H1 (cell line): ENCODE measurements around the gene STAT1. TPM values are rescaled to one million over a fixed set of nuclear protein-coding genes. Genes with fewer than 3 reads are reported as not detected.

Experiments
- CTCF ChIA-PET: fragments of 300-600 bp; sonication (Branson Sonifier 250); formaldehyde crosslinking; loops from one replicate; lab custom pipeline; 2021; ENCODE audit not compliant: partially characterized antibody; lab: Charles Lee
- POLR2A ChIA-PET: fragments of 300-600 bp; sonication (Branson Sonifier 250); formaldehyde crosslinking; loops from one replicate; lab custom pipeline; 2021; ENCODE audit warnings: inconsistent platforms; ENCODE audit not compliant: partially characterized antibody; lab: Charles Lee
- DNase-seq, 2 experiments: peaks; one replicate each; pipeline versions ENCODE4 v3.0.0 to v3.0.0-alpha.2; 2010 to 2022; ENCODE audit warnings: low spot score in 2 of 2, low read depth in 1 of 2, mixed read lengths in 1 of 2
- FAIRE-seq: peaks from 2 replicates; lab custom pipeline; 2011; peaks lifted over from hg19 to GRCh38; lab: Jason Lieb, UNC
- H2AFZ ChIP-seq: 2 replicates; pipeline ENCODE4 v1.8.1; 2012; ENCODE audit warnings: low read length, inconsistent platforms
- H2AK5ac ChIP-seq: 2 replicates; pipeline ENCODE4 v1.6.1; 2013; ENCODE audit warnings: low read depth, low read length
- H2BK120ac ChIP-seq: replicated peaks from 2 replicates; pipeline ENCODE3; 2013; ENCODE audit warnings: low read depth, low read length, inconsistent platforms
- H2BK12ac ChIP-seq: 2 replicates; pipeline ENCODE4 v1.6.1; 2013; ENCODE audit warnings: low read depth, low read length
- H2BK15ac ChIP-seq: 2 replicates; pipeline ENCODE4 v1.6.1; 2013; ENCODE audit warnings: low read length
- H2BK20ac ChIP-seq: 2 replicates; pipeline ENCODE4 v1.6.1; 2013; ENCODE audit warnings: low read length
- H2BK5ac ChIP-seq: 2 replicates; pipeline ENCODE4 v1.6.1; 2013; ENCODE audit warnings: low read depth, low read length
- H3K14ac ChIP-seq: 2 replicates; pipeline ENCODE4 v1.6.1; 2013; ENCODE audit warnings: inconsistent platforms; ENCODE audit not compliant: insufficient read length
- H3K18ac ChIP-seq: 2 replicates; pipeline ENCODE4 v1.6.1; 2013; ENCODE audit warnings: low read length; ENCODE audit errors: extremely low read depth
- H3K23ac ChIP-seq: 2 replicates; pipeline ENCODE4 v1.6.1; 2013; ENCODE audit warnings: inconsistent platforms; ENCODE audit not compliant: insufficient read length
- H3K23me2 ChIP-seq: 2 replicates; pipeline ENCODE4 v1.6.1; 2013; ENCODE audit warnings: low read depth, low read length
- H3K27ac ChIP-seq: 2 replicates; pipeline ENCODE4 v1.6.1; 2011; ENCODE audit warnings: low read depth, low read length, inconsistent platforms
- H3K27me3 ChIP-seq, 4 experiments: replicated peaks in 1 of 4; 1 replicate in 1 of 4; 2 replicates in 3 of 4; pipeline versions ENCODE4 v1.6.1 to v1.8.1; 2011 to 2013; ENCODE audit warnings: low read length in 3 of 4, mild to moderate bottlenecking in 3 of 4, inconsistent platforms in 2 of 4, mixed read lengths in 2 of 4, moderate library complexity in 1 of 4; ENCODE audit not compliant: control insufficient read depth in 3 of 4, insufficient read depth in 3 of 4; ENCODE audit errors: extremely low read depth in 1 of 4
- H3K36me3 ChIP-seq, 4 experiments: 2 replicates each; pipeline versions ENCODE4 v1.6.1 to v1.8.1; 2011 to 2013; ENCODE audit warnings: mild to moderate bottlenecking in 4 of 4, low read length in 3 of 4, moderate library complexity in 2 of 4, control low read depth in 1 of 4, inconsistent platforms in 1 of 4; ENCODE audit not compliant: insufficient read depth in 4 of 4, control insufficient read depth in 2 of 4
- H3K4ac ChIP-seq: replicated peaks from 2 replicates; pipeline ENCODE3; 2013; ENCODE audit warnings: low read length, low read depth, mixed read lengths, inconsistent platforms; ENCODE audit not compliant: insufficient read length
- H3K4me1 ChIP-seq, 4 experiments: replicated peaks in 1 of 4; 1 replicate in 1 of 4; 2 replicates in 3 of 4; pipeline versions ENCODE4 v1.6.1 to v1.8.1; 2011 to 2013; ENCODE audit warnings: low read length in 3 of 4, inconsistent platforms in 2 of 4, mixed read lengths in 1 of 4; ENCODE audit not compliant: insufficient read depth in 4 of 4, control insufficient read depth in 3 of 4
- H3K4me2 ChIP-seq, 2 experiments: 2 replicates each; pipeline versions ENCODE4 v1.6.1 to v1.8.1; 2011 to 2013; ENCODE audit warnings: low read depth in 2 of 2, low read length in 2 of 2, control low read depth in 1 of 2, inconsistent platforms in 1 of 2, mild to moderate bottlenecking in 1 of 2; ENCODE audit not compliant: insufficient read depth in 1 of 2
- H3K4me3 ChIP-seq, 4 experiments: fragments of 200-600, 300-600 bp in 1 of 4; sonication (generic), shearing (Covaris generic), sonication (Bioruptor Twin) in 1 of 4; 2 replicates each; pipeline versions ENCODE4 v1.5.1 to v1.8.1; 2011 to 2016; ENCODE audit warnings: low read length in 4 of 4, low read depth in 3 of 4, control low read depth in 2 of 4, inconsistent platforms in 2 of 4, mild to moderate bottlenecking in 2 of 4, mixed read lengths in 1 of 4, moderate library complexity in 1 of 4; ENCODE audit not compliant: insufficient read depth in 2 of 4; ENCODE audit errors: extremely low read depth in 1 of 4
- H3K56ac ChIP-seq: replicated peaks from 2 replicates; pipeline ENCODE3; 2013; ENCODE audit warnings: low read depth, mild to moderate bottlenecking, mixed read lengths, low read length, inconsistent platforms; ENCODE audit not compliant: insufficient read length
- H3K79me1 ChIP-seq: 2 replicates; pipeline ENCODE4 v1.6.1; 2013; ENCODE audit warnings: low read depth, low read length, control low read depth
- H3K79me2 ChIP-seq, 2 experiments: 2 replicates each; pipeline versions ENCODE4 v1.6.1 to v1.8.1; 2012 to 2013; ENCODE audit warnings: low read length in 2 of 2, mild to moderate bottlenecking in 2 of 2, inconsistent platforms in 1 of 2; ENCODE audit not compliant: insufficient read depth in 2 of 2, control insufficient read depth in 1 of 2
- H3K9ac ChIP-seq, 4 experiments: replicated peaks in 1 of 4; 1 replicate in 1 of 4; 2 replicates in 3 of 4; pipeline versions ENCODE4 v1.6.1 to v1.8.1; 2011 to 2013; ENCODE audit warnings: low read depth in 3 of 4, low read length in 3 of 4, control low read depth in 2 of 4, mild to moderate bottlenecking in 2 of 4, moderate library complexity in 2 of 4, inconsistent platforms in 1 of 4; ENCODE audit errors: extremely low read depth in 1 of 4
- H3K9me3 ChIP-seq, 2 experiments: 2 replicates each; pipeline versions ENCODE4 v1.6.1 to v1.8.1; 2012 to 2013; ENCODE audit warnings: mild to moderate bottlenecking in 2 of 2, moderate library complexity in 2 of 2, control low read depth in 1 of 2, inconsistent platforms in 1 of 2, low read depth in 1 of 2, low read length in 1 of 2, mixed read lengths in 1 of 2; ENCODE audit not compliant: insufficient read depth in 2 of 2
- H4K20me1 ChIP-seq, 2 experiments: replicated peaks in 1 of 2; 2 replicates each; pipeline versions ENCODE3 to v1.8.1; 2011 to 2013; ENCODE audit warnings: inconsistent platforms in 2 of 2, low read length in 2 of 2, mild to moderate bottlenecking in 1 of 2; ENCODE audit not compliant: insufficient read depth in 2 of 2, control insufficient read depth in 1 of 2
- H4K5ac ChIP-seq: 2 replicates; pipeline ENCODE4 v1.6.1; 2013; ENCODE audit warnings: low read length, low read depth, mixed read lengths, inconsistent platforms; ENCODE audit not compliant: insufficient read length
- H4K8ac ChIP-seq: 2 replicates; pipeline ENCODE4 v1.8.0; 2013; ENCODE audit warnings: mild to moderate bottlenecking, moderate library complexity, low read length, inconsistent platforms; ENCODE audit not compliant: insufficient read depth; ENCODE audit errors: extremely low read depth
- H4K91ac ChIP-seq: replicated peaks from 2 replicates; pipeline ENCODE3; 2013; ENCODE audit warnings: low read length, mixed read lengths, inconsistent platforms; ENCODE audit not compliant: insufficient read length
- CREB1 ChIP-seq: IDR thresholded peaks from 2 replicates; pipeline ENCODE4 v1.6.1; 2012; ENCODE audit warnings: inconsistent platforms
- FOSL1 ChIP-seq: IDR thresholded peaks from 2 replicates; pipeline ENCODE4 v1.6.1; 2011; ENCODE audit warnings: mild to moderate bottlenecking, low read depth, low read length, moderate library complexity; ENCODE audit not compliant: insufficient read depth
- KDM4A ChIP-seq: IDR thresholded peaks from one replicate; pipeline ENCODE4 v1.7.1; 2012; ENCODE audit warnings: low read depth, mild to moderate bottlenecking, moderate library complexity, low read length, inconsistent platforms; ENCODE audit not compliant: severe bottlenecking
- KDM5A ChIP-seq: fragments of 200-600 bp; IDR thresholded peaks from 2 replicates; pipeline ENCODE4 v1.7.1; 2012; ENCODE audit warnings: mild to moderate bottlenecking, low read length, inconsistent platforms, mixed read lengths
- MAX ChIP-seq: IDR thresholded peaks from 2 replicates; pipeline ENCODE4 v1.6.1; 2012; ENCODE audit warnings: inconsistent platforms
- RNF2 ChIP-seq: fragments of 200-900, 300-1000 bp; sonication (generic); IDR thresholded peaks from 2 replicates; pipeline ENCODE4 v1.7.1; 2016; ENCODE audit warnings: borderline replicate concordance, low read depth, mild to moderate bottlenecking, antibody characterized with exemption, low read length; ENCODE audit not compliant: poor library complexity, severe bottlenecking; ENCODE audit errors: missing control alignments
- RXRA ChIP-seq: IDR thresholded peaks from 2 replicates; pipeline ENCODE4 v1.6.1; 2011; ENCODE audit warnings: low read depth, mild to moderate bottlenecking, low read length, moderate library complexity; ENCODE audit not compliant: insufficient read depth
- SIN3A ChIP-seq, 2 experiments: IDR thresholded peaks in 1 of 2; conservative IDR thresholded peaks in 1 of 2; 2 replicates each; pipeline ENCODE4 v1.6.1; 2011 to 2012; ENCODE audit warnings: low read length in 2 of 2, improper control_type of control experiment in 1 of 2, low read depth in 1 of 2, mild to moderate bottlenecking in 1 of 2
- SIX5 ChIP-seq: IDR thresholded peaks from 2 replicates; pipeline ENCODE4 v1.6.1; 2011; ENCODE audit warnings: mild to moderate bottlenecking, low read depth, low read length
- SP2 ChIP-seq: IDR thresholded peaks from 2 replicates; pipeline ENCODE4 v1.6.1; 2012; ENCODE audit warnings: mild to moderate bottlenecking, low read length, inconsistent platforms
- SP4 ChIP-seq: IDR thresholded peaks from 2 replicates; pipeline ENCODE4 v1.6.1; 2012; ENCODE audit warnings: low read length, inconsistent platforms
- TAF7 ChIP-seq: optimal IDR thresholded peaks from 2 replicates; pipeline ENCODE3; 2011; ENCODE audit warnings: low read depth, mild to moderate bottlenecking, inconsistent platforms, low read length, moderate library complexity, borderline replicate concordance
- WGBS, 2 experiments: shearing (Covaris generic) in 1 of 2; methylation state at CpG; one replicate each; pipeline versions ENCODE4 v1.1.6 to v1.1.7; 2013 to 2015; ENCODE audit warnings: low lambda C conversion rate in 2 of 2, mixed read lengths in 2 of 2, inconsistent platforms in 1 of 2, low coverage in 1 of 2, missing lambda C conversion rate in 1 of 2; ENCODE audit not compliant: insufficient replicate concordance in 2 of 2, insufficient coverage in 1 of 2, insufficient read length in 1 of 2; ENCODE audit errors: extremely low coverage in 1 of 2, missing lambda C conversion rate in 1 of 2; 5-methylcytosine and 5-hydroxymethylcytosine counted together
- polyA plus RNA-seq, 7 experiments: library from polyadenylated mRNA; depleted of rRNA in 3 of 7; stranded (reverse) in 5 of 7; unstranded in 2 of 7; fragments of >200 nt in 5 of 7; fragments of 200-250 nt in 2 of 7; gene quantifications; 1 replicate in 5 of 7; 2 replicates in 1 of 7; 4 replicates in 1 of 7; pipeline versions ENCODE4 v1.2.1 to v1.2.3, GENCODE V29; 2011 to 2013; ENCODE audit warnings: missing spikeins in 2 of 7, mixed read lengths in 2 of 7
- total RNA-seq: library from RNA; stranded (reverse); fragmentation: NEBNext Ultra II Directional; extraction: Animal tissue kit (Norgen Biotek cat#: 25700); gene quantifications from 2 replicates; pipeline ENCODE4 v1.2.1, GENCODE V29; 2021

STAT1 gene
- total and polyA plus RNA-seq, 2 of the 8 experiments (the other 6 are each of a cell fraction or from before 2014, with no cell fraction given): 20.3 to 43.0 TPM

DNA sequence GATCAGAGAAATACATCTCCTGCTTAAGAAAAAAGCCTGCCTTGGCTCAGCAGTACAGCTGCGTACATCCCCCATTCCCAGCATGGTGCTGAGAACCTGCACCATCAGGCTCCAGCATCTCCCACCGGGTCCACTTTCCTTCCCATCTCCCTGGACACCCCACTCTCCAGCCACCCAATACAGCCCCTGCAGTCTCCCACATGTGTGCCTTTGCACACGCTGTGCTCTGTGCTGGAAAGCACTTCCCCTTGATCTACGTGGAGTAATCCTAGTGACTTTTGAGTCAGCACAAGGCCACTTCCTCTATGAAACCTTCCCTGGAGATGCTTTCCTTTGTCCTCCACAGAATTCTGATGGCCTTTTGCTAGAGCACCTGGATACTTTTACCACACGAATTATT, 17.0 kb downstream of the STAT1 start:
- no peak overlapping the region for H3K4me2 ChIP-seq

More for the DNA sequence above, 17.0 kb downstream of the STAT1 start:
- Histone ChIP-seq H3K4ac (no peak overlapping the region), H3K23ac (no peak overlapping the region), H4K5ac (no peak overlapping the region), H3K27me3 (no peaks in the 10 kb centered on the region), H3K4me3 (no peak overlapping the region), H3K4me1 (no peaks in the 10 kb centered on the region), H3K56ac (no peak overlapping the region), H4K91ac (no peak overlapping the region), H2BK15ac (no peak overlapping the region), H3K79me2 (no peaks in the 10 kb centered on the region), H3K79me1 (no peaks in the 10 kb centered on the region), H3K9me3 (no peaks in the 10 kb centered on the region), H2BK12ac (no peak overlapping the region), H2BK120ac (no peak overlapping the region), H4K20me1 (peaks cover 0 to 2% of the 10 kb centered on the region in 2 experiments), H4K8ac (no peak overlapping the region), H3K23me2 (no peaks in the 10 kb centered on the region), H3K36me3 (peaks cover 12 to 75% (median 52%) of the 10 kb centered on the region in 4 experiments; a peak in 7 of 8 replicates), H2AFZ (no peak overlapping the region), H2BK20ac (no peak overlapping the region), H3K27ac (no peak overlapping the region), H2AK5ac (no peak overlapping the region), H2BK5ac (no peak overlapping the region), H3K14ac (no peak overlapping the region), H3K9ac (no peak overlapping the region), H3K18ac (no peak overlapping the region)
- no peak for DNase-seq
- FAIRE-seq: no peak
- TF ChIP-seq FOSL1 (no peak), KDM5A (no peak), SP2 (no peak), TAF7 (no peak), KDM4A (no peak), RXRA (no peak), SIX5 (no peak), SP4 (no peak), CREB1 (no peak), SIN3A (conservative IDR thresholded peaks at IDR 0.05 in 1 of 2, IDR thresholded peaks at IDR 0.05 in 1 of 2; ENCODE audit: low read depth in 1 of 2, low read length in 2 of 2) (no peak), RNF2 (no peak), MAX (no peak)
- WGBS, 2 experiments: 85% methylated on average over 5 of the region's 5 CpGs; no CpG with 5 or more reads in 1 of the 2 experiments
- POLR2A ChIA-PET: no interaction called here
- CTCF ChIA-PET: interaction anchor here (0.9 to 2.6 kb wide), 14 partner anchors 8 to 537 kb away, joined by 3 to 16 read pairs (median 4); no protein-coding TSS in a partner anchor
